ENCODE measurements around the gene CNPY1.

DNA sequence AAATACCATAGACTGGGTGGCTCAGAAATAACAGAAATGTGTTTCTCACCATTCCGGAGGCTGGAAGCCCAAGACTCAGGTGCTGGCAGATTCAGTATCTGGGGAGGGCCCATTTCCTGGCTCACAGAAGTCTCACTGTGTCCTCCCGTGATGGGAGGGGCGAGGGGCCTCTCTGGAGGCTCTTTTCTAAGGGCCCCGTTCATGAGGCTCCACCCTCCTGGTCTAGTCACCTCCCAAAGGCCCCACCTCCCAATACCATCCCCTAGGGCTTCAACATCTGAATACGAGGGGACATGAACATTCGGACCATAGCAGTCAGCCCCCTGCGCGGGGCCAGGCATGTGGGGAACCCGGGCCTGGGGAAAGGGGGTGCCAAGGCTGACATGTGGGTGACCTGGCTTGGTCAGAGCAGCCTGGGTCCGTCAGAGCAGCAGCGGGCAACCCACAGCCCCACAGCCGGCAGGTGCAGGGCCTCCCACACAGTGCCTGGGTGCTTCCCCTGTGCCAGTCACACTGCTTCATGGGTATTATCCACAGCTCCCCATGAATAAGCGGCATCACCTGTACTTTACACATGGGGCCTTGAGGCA, 13.3 kb upstream of the CNPY1 start:
- TF ChIP-seq, protein P1, sequence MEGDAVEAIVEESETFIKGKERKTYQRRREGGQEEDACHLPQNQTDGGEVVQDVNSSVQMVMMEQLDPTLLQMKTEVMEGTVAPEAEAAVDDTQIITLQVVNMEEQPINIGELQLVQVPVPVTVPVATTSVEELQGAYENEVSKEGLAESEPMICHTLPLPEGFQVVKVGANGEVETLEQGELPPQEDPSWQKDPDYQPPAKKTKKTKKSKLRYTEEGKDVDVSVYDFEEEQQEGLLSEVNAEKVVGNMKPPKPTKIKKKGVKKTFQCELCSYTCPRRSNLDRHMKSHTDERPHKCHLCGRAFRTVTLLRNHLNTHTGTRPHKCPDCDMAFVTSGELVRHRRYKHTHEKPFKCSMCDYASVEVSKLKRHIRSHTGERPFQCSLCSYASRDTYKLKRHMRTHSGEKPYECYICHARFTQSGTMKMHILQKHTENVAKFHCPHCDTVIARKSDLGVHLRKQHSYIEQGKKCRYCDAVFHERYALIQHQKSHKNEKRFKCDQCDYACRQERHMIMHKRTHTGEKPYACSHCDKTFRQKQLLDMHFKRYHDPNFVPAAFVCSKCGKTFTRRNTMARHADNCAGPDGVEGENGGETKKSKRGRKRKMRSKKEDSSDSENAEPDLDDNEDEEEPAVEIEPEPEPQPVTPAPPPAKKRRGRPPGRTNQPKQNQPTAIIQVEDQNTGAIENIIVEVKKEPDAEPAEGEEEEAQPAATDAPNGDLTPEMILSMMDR (IDR thresholded peaks at IDR 0.05; ENCODE audit: low read length): no peak
- TF ChIP-seq EZH2 (IDR thresholded peaks at IDR 0.05; ENCODE audit: borderline replicate concordance, low read length): no peak

Measured in OCI-LY1 (cell line).